CD14-positive monocyte (primary cell): Measurements from ENCODE around the gene RPL7A. TPM values are rescaled to one million over a fixed set of nuclear protein-coding genes. Genes with fewer than 3 reads are reported as not detected.
A peak's percentile ranks its signal among the peaks of the same experiment; 100 is the strongest.

Experiments
- DNase-seq, 3 donors: peaks; one replicate each; pipeline ENCODE4 v3.0.0-alpha.2; 2011 to 2022
- H2AFZ ChIP-seq: 2 replicates; pipeline ENCODE4 v1.6.0; 2012; ENCODE audit warnings: mild to moderate bottlenecking, low read depth, low read length, inconsistent platforms; ENCODE audit not compliant: insufficient read depth, poor library complexity, severe bottlenecking
- H3K27ac ChIP-seq, 2 donors: 1 replicate in 1 of 2; 2 replicates in 1 of 2; pipeline ENCODE4 v1.5.1; 2012 to 2013; ENCODE audit warnings: low read length in 2 of 2, control low read depth in 1 of 2, inconsistent platforms in 1 of 2, low read depth in 1 of 2, mild to moderate bottlenecking in 1 of 2
- H3K27me3 ChIP-seq, 2 donors: one replicate each; pipeline versions ENCODE4 v1.6.0 to v1.6.1; 2011 to 2013; ENCODE audit warnings: low read length in 2 of 2; ENCODE audit not compliant: control insufficient read depth in 2 of 2, insufficient read depth in 2 of 2
- H3K36me3 ChIP-seq, 2 donors: replicated peaks in 1 of 2; 1 replicate in 1 of 2; 2 replicates in 1 of 2; pipeline versions ENCODE4 v1.5.1 to v1.6.1; 2012 to 2013; ENCODE audit warnings: low read length in 2 of 2, control low read depth in 1 of 2, inconsistent platforms in 1 of 2, mild to moderate bottlenecking in 1 of 2; ENCODE audit not compliant: insufficient read depth in 2 of 2, control insufficient read depth in 1 of 2
- H3K4me1 ChIP-seq, 2 donors: 1 replicate in 1 of 2; 2 replicates in 1 of 2; pipeline versions ENCODE4 v1.5.1 to v1.6.1; 2012 to 2013; ENCODE audit warnings: low read length in 2 of 2, control low read depth in 1 of 2, inconsistent platforms in 1 of 2, mild to moderate bottlenecking in 1 of 2, moderate library complexity in 1 of 2; ENCODE audit not compliant: insufficient read depth in 2 of 2, control insufficient read depth in 1 of 2
- H3K4me2 ChIP-seq: replicated peaks from 2 replicates; pipeline ENCODE3; 2012; ENCODE audit warnings: low read length, moderate library complexity, mild to moderate bottlenecking; ENCODE audit not compliant: poor library complexity, severe bottlenecking; ENCODE audit errors: extremely low read depth
- H3K4me3 ChIP-seq, 3 experiments: fragments of 200-600 bp in 1 of 3; sonication (generic) in 1 of 3; replicated peaks in 1 of 3; 1 replicate in 2 of 3; 2 replicates in 1 of 3; pipeline ENCODE4 v1.5.1; 2011 to 2013; ENCODE audit warnings: low read length in 3 of 3, mild to moderate bottlenecking in 3 of 3, control low read depth in 2 of 3, low read depth in 2 of 3, inconsistent platforms in 1 of 3, moderate library complexity in 1 of 3
- H3K79me2 ChIP-seq: 2 replicates; pipeline ENCODE4 v1.6.0; 2012; ENCODE audit warnings: mild to moderate bottlenecking, control low read depth, inconsistent platforms, low read length, moderate library complexity; ENCODE audit not compliant: insufficient read depth
- H3K9ac ChIP-seq: 2 replicates; pipeline ENCODE4 v1.6.0; 2017; ENCODE audit warnings: low read length, mild to moderate bottlenecking; ENCODE audit not compliant: insufficient read depth, poor library complexity, severe bottlenecking
- H3K9me3 ChIP-seq, 2 donors: replicated peaks in 1 of 2; 1 replicate in 1 of 2; 2 replicates in 1 of 2; pipeline versions ENCODE4 v1.5.1 to v1.6.1; 2012 to 2013; ENCODE audit warnings: low read length in 2 of 2, control low read depth in 1 of 2; ENCODE audit not compliant: control insufficient read depth in 1 of 2, insufficient read depth in 1 of 2
- H4K20me1 ChIP-seq: 2 replicates; pipeline ENCODE4 v1.6.0; 2012; ENCODE audit warnings: mild to moderate bottlenecking, low read length, control low read depth, moderate library complexity; ENCODE audit not compliant: insufficient read depth
- H3K27ac Mint-ChIP-seq, 7 donors: one replicate each; pipeline ENCODE4 v1.8.0; 2020; ENCODE audit warnings: mild to moderate bottlenecking in 7 of 7, mixed read lengths in 7 of 7, moderate library complexity in 6 of 7, inconsistent platforms in 2 of 7
- H3K27me3 Mint-ChIP-seq, 3 donors: one replicate each; pipeline ENCODE4 v1.8.0; 2021 to 2022; ENCODE audit warnings: low read depth in 3 of 3, mild to moderate bottlenecking in 3 of 3, mixed read lengths in 3 of 3, moderate library complexity in 3 of 3, inconsistent platforms in 1 of 3
- H3K36me3 Mint-ChIP-seq, 2 donors: one replicate each; pipeline ENCODE4 v1.8.0; 2020; ENCODE audit warnings: mixed read lengths in 2 of 2, inconsistent platforms in 1 of 2, mild to moderate bottlenecking in 1 of 2
- H3K4me1 Mint-ChIP-seq: one replicate; pipeline ENCODE4 v1.8.0; 2020; ENCODE audit warnings: mild to moderate bottlenecking, mixed read lengths
- H3K4me3 Mint-ChIP-seq, 2 donors: one replicate each; pipeline ENCODE4 v1.8.0; 2020; ENCODE audit warnings: mild to moderate bottlenecking in 2 of 2, mixed read lengths in 2 of 2, moderate library complexity in 1 of 2
- H3K9me3 Mint-ChIP-seq, 7 donors: one replicate each; pipeline ENCODE4 v1.8.0; 2020 to 2022; ENCODE audit warnings: mixed read lengths in 7 of 7, mild to moderate bottlenecking in 6 of 7, moderate library complexity in 6 of 7, inconsistent platforms in 2 of 7
- whole genome bisulfite sequencing: methylation state at CpG from one replicate; pipeline ENCODE4 v1.1.5; 2013; ENCODE audit warnings: missing lambda C conversion rate; ENCODE audit not compliant: insufficient coverage; 5-methylcytosine and 5-hydroxymethylcytosine counted together
- intact Hi-C, 2 donors: fragments of 100-400 bp; cut with micrococcal nuclease; formaldehyde crosslinking; loops; one replicate each; pipeline versions ENCODE4 v1.15.0 to v1.15.1; 2023
- polyA plus RNA-seq, 3 donors: library from polyadenylated mRNA; depleted of rRNA in 1 of 3; unstranded in 2 of 3; stranded (reverse) in 1 of 3; fragments of 300-500 nt in 2 of 3; fragments of >200 nt in 1 of 3; fragmentation: Illumina TruSeq in 2 of 3; gene quantifications; 1 replicate in 2 of 3; 2 replicates in 1 of 3; pipeline ENCODE4 v1.2.3, GENCODE V29; 2012 to 2021
- TF ChIP-seq, protein P1 (sequence below): fragments of 200-600 bp; IDR thresholded peaks from one replicate; pipeline ENCODE4 v1.8.0; 2022; ENCODE audit warnings: antibody characterized with exemption, mild to moderate bottlenecking

The RPL7A gene
- polyA plus RNA-seq, 3 donors = 390 to 2,322 (median 437) TPM

DNA sequence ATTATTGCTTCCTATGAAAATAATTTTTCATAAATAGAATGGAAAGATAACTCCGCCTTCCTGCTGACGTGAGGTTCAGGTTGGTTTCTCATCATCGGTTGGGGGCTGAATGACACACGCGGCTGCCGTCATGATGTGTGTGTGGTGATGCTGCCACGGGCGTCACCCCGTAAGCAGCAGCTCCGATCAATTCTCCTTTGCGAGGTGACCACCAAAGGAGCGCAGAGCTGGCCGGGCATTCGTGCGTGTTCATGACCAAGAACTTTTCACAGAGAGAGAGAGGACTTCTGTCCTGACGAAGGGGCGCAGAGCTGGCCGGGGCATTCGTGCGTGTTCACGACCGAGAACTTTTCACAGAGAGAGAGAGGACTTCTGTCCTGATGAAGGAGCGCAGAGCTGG, 42.3 kb upstream of the RPL7A start:
- Histone ChIP-seq H4K20me1 (no peaks in the 10 kb centered on the region), H3K36me3 (no peaks in the 10 kb centered on the region), H3K9me3 (peaks cover 0 to 5% of the 10 kb centered on the region in 2 donors), H2AFZ (no peak overlapping the region), H3K9ac (no peak overlapping the region), H3K4me1 (no peaks in the 10 kb centered on the region), H3K27ac (no peak overlapping the region), H3K27me3 (no peaks in the 10 kb centered on the region), H3K4me2 (no peak overlapping the region), H3K4me3 (no peak overlapping the region), H3K79me2 (no peaks in the 10 kb centered on the region)
- 91% methylated on average over 22 of the region's 23 CpGs for WGBS
- H3K4me1 Mint-ChIP-seq = no peaks in the 10 kb centered on the region
- no peak overlapping the region for H3K4me3 Mint-ChIP-seq
- no peak for DNase-seq
- intact Hi-C loops = no loop called here
- peaks cover 6 to 14% (median 7%) of the 10 kb centered on the region in 7 donors for H3K9me3 Mint-ChIP-seq
- peak overlapping the region in 2 of 7 donors; percentile 12 to 44 for H3K27ac Mint-ChIP-seq
- peaks cover 4 to 14% (median 10%) of the 10 kb centered on the region in 3 donors for H3K27me3 Mint-ChIP-seq
- no peaks in the 10 kb centered on the region for H3K36me3 Mint-ChIP-seq
- TF ChIP-seq, protein P1, sequence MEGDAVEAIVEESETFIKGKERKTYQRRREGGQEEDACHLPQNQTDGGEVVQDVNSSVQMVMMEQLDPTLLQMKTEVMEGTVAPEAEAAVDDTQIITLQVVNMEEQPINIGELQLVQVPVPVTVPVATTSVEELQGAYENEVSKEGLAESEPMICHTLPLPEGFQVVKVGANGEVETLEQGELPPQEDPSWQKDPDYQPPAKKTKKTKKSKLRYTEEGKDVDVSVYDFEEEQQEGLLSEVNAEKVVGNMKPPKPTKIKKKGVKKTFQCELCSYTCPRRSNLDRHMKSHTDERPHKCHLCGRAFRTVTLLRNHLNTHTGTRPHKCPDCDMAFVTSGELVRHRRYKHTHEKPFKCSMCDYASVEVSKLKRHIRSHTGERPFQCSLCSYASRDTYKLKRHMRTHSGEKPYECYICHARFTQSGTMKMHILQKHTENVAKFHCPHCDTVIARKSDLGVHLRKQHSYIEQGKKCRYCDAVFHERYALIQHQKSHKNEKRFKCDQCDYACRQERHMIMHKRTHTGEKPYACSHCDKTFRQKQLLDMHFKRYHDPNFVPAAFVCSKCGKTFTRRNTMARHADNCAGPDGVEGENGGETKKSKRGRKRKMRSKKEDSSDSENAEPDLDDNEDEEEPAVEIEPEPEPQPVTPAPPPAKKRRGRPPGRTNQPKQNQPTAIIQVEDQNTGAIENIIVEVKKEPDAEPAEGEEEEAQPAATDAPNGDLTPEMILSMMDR = no peak

DNA sequence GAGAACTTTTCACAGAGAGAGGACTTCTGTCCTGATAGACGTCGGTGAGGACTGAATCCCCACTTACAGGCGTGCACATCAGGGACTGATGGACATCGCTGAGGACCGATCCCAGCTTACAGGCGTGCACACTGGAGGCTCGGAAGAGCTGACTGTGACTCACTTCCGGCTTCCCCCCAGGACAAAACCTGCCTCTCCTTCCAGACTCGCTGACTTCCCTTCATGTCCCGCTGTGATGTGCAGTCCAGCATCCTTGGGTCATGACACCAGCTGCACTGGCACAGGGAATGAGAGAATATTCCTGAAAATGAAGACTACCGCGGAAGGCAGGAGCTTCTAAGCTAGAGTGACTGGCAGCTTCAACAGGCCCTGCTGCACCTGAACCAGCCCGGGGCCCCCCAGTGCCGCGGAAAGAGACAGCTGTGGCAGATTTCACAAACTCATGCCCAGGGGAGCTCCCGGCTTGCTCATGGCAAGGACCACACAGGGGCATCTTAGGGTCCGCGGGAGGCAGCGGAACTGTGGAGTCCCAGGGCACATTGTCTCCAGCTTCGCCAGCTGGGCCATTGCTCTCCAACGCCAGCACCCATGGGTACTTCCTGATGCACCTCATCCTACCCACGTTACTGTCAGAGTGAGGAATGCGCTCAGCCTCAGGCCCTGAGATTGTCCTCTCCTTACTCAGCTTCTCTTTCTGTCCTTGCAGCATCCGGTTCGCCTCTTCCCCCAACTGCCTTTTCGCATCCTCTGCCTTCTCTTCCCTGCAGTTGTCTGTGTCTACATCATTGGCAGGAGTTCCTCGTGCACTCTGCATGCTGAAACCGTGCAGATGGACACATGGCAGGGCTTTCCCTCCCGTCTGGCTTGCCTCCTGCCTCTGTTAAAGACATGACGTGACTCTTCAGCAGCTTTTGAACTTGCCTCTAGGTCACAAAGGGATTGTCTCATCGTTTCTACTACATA, 41.5 kb upstream of the RPL7A start:
- Histone ChIP-seq H3K27ac (no peak overlapping the region), H3K4me3 (no peak overlapping the region), H3K9me3 (peaks cover 0 to 5% of the 10 kb centered on the region in 2 donors), H3K4me1 (no peaks in the 10 kb centered on the region), H3K79me2 (no peaks in the 10 kb centered on the region), H3K9ac (no peak overlapping the region), H4K20me1 (no peaks in the 10 kb centered on the region), H3K36me3 (no peaks in the 10 kb centered on the region), H2AFZ (no peak overlapping the region), H3K4me2 (no peak overlapping the region), H3K27me3 (no peaks in the 10 kb centered on the region)
- no peaks in the 10 kb centered on the region for H3K36me3 Mint-ChIP-seq
- H3K4me3 Mint-ChIP-seq = no peak overlapping the region
- peaks cover 6 to 17% (median 8%) of the 10 kb centered on the region in 7 donors for H3K9me3 Mint-ChIP-seq
- H3K27ac Mint-ChIP-seq = no peak overlapping the region
- H3K27me3 Mint-ChIP-seq = peaks cover 4 to 13% (median 11%) of the 10 kb centered on the region in 3 donors
- intact Hi-C loops = no loop called here
- H3K4me1 Mint-ChIP-seq = no peaks in the 10 kb centered on the region
- TF ChIP-seq, protein P1 = no peak
- DNase-seq = no peak
- 83% methylated on average over 29 of the region's 31 CpGs for WGBS
